ENCODE measurements around the gene ZSCAN2. TPM values are rescaled to one million over a fixed set of nuclear protein-coding genes. Genes with fewer than 3 reads are reported as not detected.

Gene ZSCAN2
- total RNA-seq, 2 donors from 2014 or later: 3.6 to 4.1 TPM

DNA sequence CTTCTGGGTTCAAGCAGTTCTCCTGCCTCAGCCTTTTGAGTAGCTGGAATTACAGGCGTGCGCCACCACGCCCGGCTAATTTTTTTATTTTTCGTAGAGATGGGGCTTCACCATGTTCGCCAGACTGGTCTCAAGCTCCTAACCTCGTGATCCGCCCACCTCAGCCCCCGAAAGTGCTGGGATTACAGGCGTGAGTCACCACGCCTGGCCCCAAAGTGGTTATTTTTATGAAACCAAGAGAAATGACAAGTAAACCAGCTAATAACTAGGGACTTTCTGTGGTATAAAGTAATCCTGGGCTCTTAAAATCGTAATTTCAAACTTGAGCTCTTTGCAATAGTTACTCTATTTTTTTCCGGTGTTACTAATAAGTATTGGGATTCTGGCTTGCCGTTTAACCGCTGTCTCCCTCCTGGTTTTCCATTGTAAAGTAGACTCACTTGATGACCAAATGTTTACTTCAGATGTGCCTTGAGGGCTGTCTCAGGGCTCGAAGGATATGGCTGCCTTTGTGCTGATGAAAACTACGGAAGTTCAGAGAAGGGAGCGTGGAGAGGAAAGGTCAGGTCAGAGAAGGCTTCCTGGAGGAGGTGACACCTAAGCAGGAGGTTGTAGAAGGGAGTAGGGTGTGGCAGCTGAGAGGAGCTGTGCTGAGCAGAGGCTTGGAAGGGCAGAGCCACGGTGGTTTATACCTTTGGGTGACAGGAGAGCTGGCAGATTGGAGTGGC is 4.2 kb downstream of the ZSCAN2 start:
- H3K27ac Mint-ChIP-seq: peak overlapping the region; percentile 92
- no peak for ATAC-seq

DNA sequence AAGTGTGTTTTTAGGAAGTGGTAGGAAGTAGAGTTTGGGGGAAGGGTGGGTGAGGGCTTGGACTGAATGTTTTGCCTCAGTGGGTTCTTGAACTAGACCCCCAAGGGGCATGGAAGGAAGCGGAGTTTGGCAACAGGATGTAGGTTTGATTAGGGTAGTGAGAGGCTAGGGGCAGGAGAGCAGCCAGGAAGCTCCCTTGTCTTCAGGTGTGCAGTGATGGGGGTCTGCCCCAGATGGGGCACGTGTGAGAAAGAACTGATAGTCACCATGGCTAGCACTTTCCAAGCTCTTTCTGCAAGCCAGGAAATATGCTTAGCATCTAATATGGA is 4.7 kb downstream of the ZSCAN2 start:
- H3K9me3 ChIP-seq (ENCODE audit: control insufficient read depth, low read length, poor library complexity, severe bottlenecking): no peaks in the 10 kb centered on the region
- peak overlapping the region; percentile 92 for H3K27ac Mint-ChIP-seq
- peak overlapping the region; percentile 88 for H3K4me3 Mint-ChIP-seq
- peaks cover 8% of the 10 kb centered on the region for H3K36me3 Mint-ChIP-seq (ENCODE audit: low read depth)
- peaks cover 55% of the 10 kb centered on the region for H3K4me1 Mint-ChIP-seq
- H3K27me3 Mint-ChIP-seq: no peaks in the 10 kb centered on the region
- no peak for DNase-seq
- ATAC-seq: no peak

More for the DNA sequence above, 4.2 kb downstream of the ZSCAN2 start:
- peak overlapping the region; percentile 88 for H3K4me3 Mint-ChIP-seq
- peaks cover 57% of the 10 kb centered on the region for H3K4me1 Mint-ChIP-seq
- DNase-seq: peak in 1 of 3 donors; percentile 16
- peaks cover 8% of the 10 kb centered on the region for H3K36me3 Mint-ChIP-seq (ENCODE audit: low read depth)
- no peaks in the 10 kb centered on the region for H3K27me3 Mint-ChIP-seq
- H3K9me3 ChIP-seq (ENCODE audit: control insufficient read depth, low read length, poor library complexity, severe bottlenecking): no peaks in the 10 kb centered on the region

DNA sequence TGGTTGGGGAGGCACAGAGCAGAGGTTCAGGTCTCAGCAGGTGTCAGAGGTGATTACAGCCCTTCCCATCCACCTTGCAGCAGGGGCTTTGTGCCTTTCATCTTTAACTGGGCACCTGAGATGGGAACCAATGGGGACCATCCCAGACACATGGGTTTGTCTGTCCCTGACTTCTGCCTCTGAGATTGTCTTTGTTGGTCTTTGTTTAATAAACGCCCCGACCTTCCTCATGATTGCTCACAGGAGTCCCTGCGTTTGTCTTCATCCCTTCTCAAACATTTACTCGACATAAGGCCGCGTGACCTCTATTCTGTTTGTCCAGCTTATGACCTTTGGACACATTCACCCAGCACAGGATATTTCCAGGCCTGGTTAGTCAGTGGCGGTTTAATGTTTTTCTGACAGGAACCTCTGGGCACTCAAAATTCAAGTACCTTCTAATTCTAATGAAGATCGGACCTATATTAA is 5.9 kb downstream of the ZSCAN2 start:
- ATAC-seq: no peak
- H3K9me3 ChIP-seq (ENCODE audit: control insufficient read depth, low read length, poor library complexity, severe bottlenecking): no peaks in the 10 kb centered on the region
- H3K27me3 Mint-ChIP-seq: no peaks in the 10 kb centered on the region
- peak overlapping the region; percentile 92 for H3K27ac Mint-ChIP-seq
- DNase-seq: no peak
- H3K4me3 Mint-ChIP-seq: no peak overlapping the region
- peaks cover 8% of the 10 kb centered on the region for H3K36me3 Mint-ChIP-seq (ENCODE audit: low read depth)
- H3K4me1 Mint-ChIP-seq: peaks cover 48% of the 10 kb centered on the region

DNA sequence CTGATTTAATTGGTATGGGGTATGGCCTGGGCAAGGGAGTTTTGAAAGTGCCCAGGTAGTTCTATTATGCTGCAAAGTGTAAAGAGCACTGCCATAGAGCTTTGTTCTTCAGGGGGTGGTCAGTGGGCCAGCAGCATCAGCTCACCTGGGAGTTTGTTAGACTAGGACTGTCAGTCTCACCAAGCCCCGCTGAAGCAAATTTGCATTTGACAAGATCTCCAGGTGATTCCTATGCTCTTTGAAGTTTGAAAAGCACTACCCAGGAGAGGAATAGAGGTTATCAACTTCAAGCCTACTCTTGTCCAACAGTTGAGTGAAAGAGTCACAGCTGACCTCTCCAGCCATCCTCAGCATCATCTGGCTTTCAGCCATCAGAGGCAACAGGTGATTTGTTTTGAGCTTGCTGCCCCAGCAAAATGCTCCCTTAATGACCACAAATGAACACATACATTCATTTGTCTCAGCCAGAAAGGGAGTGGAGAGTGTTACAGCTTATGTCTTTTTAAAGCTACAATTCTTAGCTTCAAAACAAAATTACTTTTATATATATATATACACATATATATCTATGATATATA is 8.0 kb downstream of the ZSCAN2 start:
- H3K9me3 ChIP-seq (ENCODE audit: control insufficient read depth, low read length, poor library complexity, severe bottlenecking): no peaks in the 10 kb centered on the region
- DNase-seq (no peak), ATAC-seq (no peak)
- Mint-ChIP-seq H3K27me3 (no peaks in the 10 kb centered on the region), H3K4me3 (no peak overlapping the region), H3K4me1 (peaks cover 38% of the 10 kb centered on the region), H3K36me3 (ENCODE audit: low read depth) (peaks cover 11% of the 10 kb centered on the region), H3K27ac (no peak overlapping the region)

DNA sequence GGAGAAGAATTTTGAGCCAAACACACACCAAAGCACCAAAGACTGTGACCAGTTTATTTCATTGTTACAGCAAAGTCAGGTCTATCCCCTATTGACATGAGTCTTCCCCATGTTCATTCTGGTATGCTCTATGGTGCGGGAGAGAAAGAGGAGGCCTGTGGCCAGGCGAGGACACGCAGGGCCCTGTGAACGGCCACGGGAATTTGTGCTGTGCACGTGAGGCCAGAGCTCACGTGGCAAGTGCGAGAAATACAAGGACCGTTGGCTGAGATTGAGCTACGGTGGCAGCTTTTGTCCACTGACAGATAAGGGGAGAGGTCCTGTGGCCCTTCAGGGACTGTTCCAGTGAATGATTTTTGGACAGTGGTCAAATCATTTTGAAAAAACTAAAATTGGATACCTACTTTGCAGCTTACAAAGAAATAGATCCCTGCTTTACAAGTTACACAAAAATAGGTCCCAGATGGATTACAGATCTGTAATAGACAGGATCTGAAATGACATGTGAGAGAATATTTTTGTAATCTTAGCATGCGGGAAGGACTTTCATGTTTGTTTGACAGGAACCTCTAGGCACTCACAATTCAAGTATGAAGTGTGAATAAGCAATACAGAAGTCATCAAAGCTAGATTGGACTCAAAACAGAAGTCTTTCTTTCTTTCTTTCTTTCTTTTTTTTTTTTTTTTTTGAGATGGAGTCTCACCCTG is 9.2 kb downstream of the ZSCAN2 start:
- Mint-ChIP-seq H3K27me3 (no peaks in the 10 kb centered on the region), H3K36me3 (ENCODE audit: low read depth) (peaks cover 11% of the 10 kb centered on the region), H3K4me3 (peak overlapping the region; percentile 25), H3K4me1 (peaks cover 32% of the 10 kb centered on the region), H3K27ac (no peak overlapping the region)
- H3K9me3 ChIP-seq (ENCODE audit: control insufficient read depth, low read length, poor library complexity, severe bottlenecking): no peaks in the 10 kb centered on the region
- DNase-seq: no peak
- no peak for ATAC-seq

DNA sequence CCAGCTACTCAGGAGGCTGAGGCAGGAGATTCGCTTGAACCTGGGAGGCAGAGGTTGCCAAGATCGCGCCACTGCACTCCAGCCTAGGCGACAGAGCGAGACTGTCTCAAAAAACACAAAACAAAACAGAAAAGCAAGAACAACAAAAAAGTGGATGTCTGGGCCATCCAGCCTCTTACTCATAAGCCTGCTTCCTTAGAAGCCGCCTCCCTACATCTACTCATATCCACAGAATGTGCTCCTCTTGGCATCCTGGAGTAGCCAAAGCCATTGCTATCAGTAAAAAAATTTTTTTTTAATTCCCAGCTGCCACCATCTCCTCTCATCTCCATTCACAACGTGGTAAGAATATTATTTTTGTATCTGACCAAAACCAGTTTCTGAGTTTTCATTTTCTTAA is 10.8 kb downstream of the ZSCAN2 start:
- Mint-ChIP-seq H3K27ac (peak overlapping the region; percentile 65), H3K27me3 (no peaks in the 10 kb centered on the region)
- no peak for ATAC-seq

DNA sequence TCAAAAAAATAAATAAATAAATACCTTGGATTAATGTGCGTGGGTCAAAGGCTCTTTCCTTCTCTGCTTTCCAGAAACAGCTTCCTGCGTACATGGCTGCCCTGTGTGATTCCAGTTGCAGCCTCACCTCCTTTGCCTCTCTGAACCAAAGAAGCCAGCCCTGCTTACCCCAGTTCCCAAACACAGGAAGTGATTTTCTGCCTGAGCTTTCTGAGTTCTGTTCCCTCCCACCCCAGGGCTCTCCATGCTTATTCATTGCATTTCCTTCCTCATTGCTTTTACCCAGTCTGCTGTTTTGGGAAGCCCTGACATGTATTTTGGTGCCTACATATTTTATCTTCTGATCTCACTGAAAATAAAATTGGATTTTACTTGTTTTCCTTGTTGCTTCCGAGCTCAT is 15.4 kb downstream of the ZSCAN2 start:
- Mint-ChIP-seq H3K4me3 (no peak overlapping the region), H3K27me3 (no peaks in the 10 kb centered on the region), H3K4me1 (peaks cover 9% of the 10 kb centered on the region), H3K36me3 (ENCODE audit: low read depth) (peaks cover 11% of the 10 kb centered on the region), H3K27ac (no peak overlapping the region)
- ATAC-seq: no peak
- H3K9me3 ChIP-seq (ENCODE audit: control insufficient read depth, low read length, poor library complexity, severe bottlenecking): peaks cover 3% of the 10 kb centered on the region
- DNase-seq: no peak

More for the DNA sequence above, 10.8 kb downstream of the ZSCAN2 start:
- H3K36me3 Mint-ChIP-seq (ENCODE audit: low read depth): peaks cover 9% of the 10 kb centered on the region
- peaks cover 26% of the 10 kb centered on the region for H3K4me1 Mint-ChIP-seq
- DNase-seq: no peak
- H3K9me3 ChIP-seq (ENCODE audit: control insufficient read depth, low read length, poor library complexity, severe bottlenecking): no peaks in the 10 kb centered on the region
- H3K4me3 Mint-ChIP-seq: no peak overlapping the region

DNA sequence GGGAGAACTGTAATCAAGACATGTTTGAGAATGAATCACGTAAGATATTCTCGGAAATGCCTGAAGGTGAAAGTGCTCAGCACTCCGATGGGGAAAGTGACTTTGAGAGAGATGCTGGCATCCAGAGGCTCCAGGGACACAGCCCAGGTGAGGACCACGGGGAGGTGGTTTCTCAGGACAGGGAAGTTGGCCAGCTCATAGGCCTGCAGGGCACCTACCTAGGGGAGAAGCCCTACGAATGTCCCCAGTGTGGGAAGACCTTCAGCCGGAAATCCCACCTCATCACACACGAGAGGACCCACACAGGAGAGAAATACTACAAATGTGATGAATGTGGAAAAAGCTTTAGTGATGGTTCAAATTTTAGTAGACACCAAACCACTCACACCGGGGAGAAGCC is 19.8 kb downstream of the ZSCAN2 start:
- Mint-ChIP-seq H3K4me1 (peaks cover 9% of the 10 kb centered on the region), H3K36me3 (ENCODE audit: low read depth) (peaks cover 10% of the 10 kb centered on the region), H3K27ac (no peak overlapping the region), H3K27me3 (no peaks in the 10 kb centered on the region), H3K4me3 (no peak overlapping the region)
- peaks cover 7% of the 10 kb centered on the region for H3K9me3 ChIP-seq (ENCODE audit: control insufficient read depth, low read length, poor library complexity, severe bottlenecking)
- ATAC-seq: no peak
- no peak for DNase-seq

DNA sequence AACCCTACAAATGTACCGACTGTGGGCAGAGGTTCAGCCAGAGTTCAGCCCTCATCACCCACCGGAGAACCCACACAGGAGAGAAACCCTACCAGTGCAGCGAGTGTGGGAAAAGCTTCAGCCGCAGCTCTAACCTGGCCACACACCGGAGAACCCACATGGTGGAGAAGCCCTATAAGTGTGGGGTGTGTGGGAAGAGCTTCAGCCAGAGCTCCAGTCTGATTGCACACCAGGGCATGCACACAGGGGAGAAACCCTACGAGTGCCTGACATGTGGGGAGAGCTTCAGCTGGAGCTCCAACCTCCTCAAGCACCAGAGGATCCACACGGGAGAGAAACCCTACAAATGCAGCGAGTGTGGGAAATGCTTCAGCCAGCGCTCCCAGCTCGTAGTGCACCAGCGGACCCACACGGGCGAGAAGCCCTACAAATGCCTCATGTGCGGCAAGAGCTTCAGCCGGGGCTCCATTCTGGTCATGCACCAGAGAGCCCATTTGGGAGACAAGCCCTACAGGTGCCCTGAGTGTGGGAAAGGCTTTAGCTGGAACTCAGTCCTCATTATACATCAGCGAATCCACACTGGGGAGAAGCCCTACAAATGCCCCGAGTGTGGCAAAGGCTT is 20.7 kb downstream of the ZSCAN2 start:
- H3K27ac Mint-ChIP-seq: no peak overlapping the region
- H3K4me3 Mint-ChIP-seq: no peak overlapping the region

DNA sequence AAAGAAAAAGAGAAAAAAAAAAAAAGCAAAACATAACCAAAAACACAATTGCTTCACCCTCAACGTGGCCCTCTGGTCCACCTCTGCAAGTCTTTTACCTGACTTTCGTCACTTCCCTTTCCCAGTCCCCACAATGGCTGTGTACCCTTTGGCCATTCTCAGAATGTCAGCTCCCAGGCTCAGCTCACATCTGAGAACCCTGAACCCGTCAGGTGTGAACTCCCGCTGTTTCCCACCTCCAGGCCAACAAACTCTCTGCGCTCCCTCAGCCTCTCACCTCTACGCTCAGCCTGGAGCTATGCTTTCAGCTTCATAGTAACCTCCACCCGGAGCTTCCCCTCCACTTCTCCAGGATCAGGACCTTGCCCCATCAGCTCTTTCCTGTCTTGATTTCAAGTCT is 23.6 kb downstream of the ZSCAN2 start:
- H3K4me1 Mint-ChIP-seq: peaks cover 5% of the 10 kb centered on the region
- ATAC-seq: no peak
- H3K9me3 ChIP-seq (ENCODE audit: control insufficient read depth, low read length, poor library complexity, severe bottlenecking): peaks cover 7% of the 10 kb centered on the region
- H3K27ac Mint-ChIP-seq: no peak overlapping the region
- peaks cover 9% of the 10 kb centered on the region for H3K36me3 Mint-ChIP-seq (ENCODE audit: low read depth)
- no peak for DNase-seq
- no peak overlapping the region for H3K4me3 Mint-ChIP-seq
- H3K27me3 Mint-ChIP-seq: no peaks in the 10 kb centered on the region

More for the DNA sequence above, 20.7 kb downstream of the ZSCAN2 start:
- peaks cover 9% of the 10 kb centered on the region for H3K36me3 Mint-ChIP-seq (ENCODE audit: low read depth)
- peaks cover 7% of the 10 kb centered on the region for H3K9me3 ChIP-seq (ENCODE audit: control insufficient read depth, low read length, poor library complexity, severe bottlenecking)
- DNase-seq: no peak
- ATAC-seq: no peak
- H3K27me3 Mint-ChIP-seq: no peaks in the 10 kb centered on the region
- peaks cover 6% of the 10 kb centered on the region for H3K4me1 Mint-ChIP-seq

DNA sequence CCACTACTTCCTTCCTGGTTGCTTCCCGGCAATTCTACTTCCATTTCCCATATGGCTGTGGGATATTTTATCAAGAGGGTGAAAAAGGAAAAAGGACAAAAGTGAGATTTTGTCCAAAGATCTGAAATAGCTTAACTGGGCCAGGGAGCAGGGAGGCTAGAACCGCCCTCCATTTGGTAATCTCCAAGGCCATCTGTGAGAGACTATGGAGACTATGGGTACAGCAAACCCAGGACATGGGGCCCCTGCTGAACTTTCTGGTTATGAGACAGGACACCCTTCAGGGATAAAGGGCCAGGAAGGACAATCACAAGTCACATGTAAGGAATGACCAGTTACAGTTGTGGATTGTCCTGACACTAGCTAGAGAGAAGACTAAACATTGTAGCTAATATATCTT is 24.3 kb downstream of the ZSCAN2 start:
- DNase-seq: no peak
- Mint-ChIP-seq H3K27ac (no peak overlapping the region), H3K4me1 (peaks cover 5% of the 10 kb centered on the region), H3K36me3 (ENCODE audit: low read depth) (peaks cover 9% of the 10 kb centered on the region), H3K27me3 (no peaks in the 10 kb centered on the region), H3K4me3 (no peak overlapping the region)
- ATAC-seq: no peak
- H3K9me3 ChIP-seq (ENCODE audit: control insufficient read depth, low read length, poor library complexity, severe bottlenecking): peaks cover 7% of the 10 kb centered on the region

DNA sequence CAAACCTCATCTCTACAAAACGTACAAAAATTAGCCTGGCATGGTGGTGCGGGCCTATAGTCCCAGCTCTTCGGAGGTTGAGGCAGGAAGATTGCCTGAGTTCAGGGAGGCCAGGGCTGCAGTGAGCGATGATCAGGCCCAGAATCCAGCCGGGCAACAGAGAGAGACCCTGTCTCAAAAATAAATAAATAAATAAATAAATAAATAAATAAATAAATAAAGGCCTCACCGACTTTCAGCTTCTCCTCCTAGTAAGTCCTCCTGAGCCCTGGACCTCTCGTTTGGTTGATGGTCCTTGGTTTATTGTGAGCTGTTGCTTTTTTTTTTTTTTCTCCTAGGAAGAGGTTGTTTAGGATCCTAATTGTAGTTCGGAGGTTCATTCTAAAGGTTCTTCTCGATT is 28.2 kb downstream of the ZSCAN2 start:
- no peaks in the 10 kb centered on the region for H3K9me3 ChIP-seq (ENCODE audit: control insufficient read depth, low read length, poor library complexity, severe bottlenecking)
- Mint-ChIP-seq H3K4me3 (no peak overlapping the region), H3K27me3 (no peaks in the 10 kb centered on the region), H3K36me3 (ENCODE audit: low read depth) (peaks cover 4% of the 10 kb centered on the region), H3K27ac (no peak overlapping the region), H3K4me1 (peaks cover 22% of the 10 kb centered on the region)
- DNase-seq: no peak
- no peak for ATAC-seq

DNA sequence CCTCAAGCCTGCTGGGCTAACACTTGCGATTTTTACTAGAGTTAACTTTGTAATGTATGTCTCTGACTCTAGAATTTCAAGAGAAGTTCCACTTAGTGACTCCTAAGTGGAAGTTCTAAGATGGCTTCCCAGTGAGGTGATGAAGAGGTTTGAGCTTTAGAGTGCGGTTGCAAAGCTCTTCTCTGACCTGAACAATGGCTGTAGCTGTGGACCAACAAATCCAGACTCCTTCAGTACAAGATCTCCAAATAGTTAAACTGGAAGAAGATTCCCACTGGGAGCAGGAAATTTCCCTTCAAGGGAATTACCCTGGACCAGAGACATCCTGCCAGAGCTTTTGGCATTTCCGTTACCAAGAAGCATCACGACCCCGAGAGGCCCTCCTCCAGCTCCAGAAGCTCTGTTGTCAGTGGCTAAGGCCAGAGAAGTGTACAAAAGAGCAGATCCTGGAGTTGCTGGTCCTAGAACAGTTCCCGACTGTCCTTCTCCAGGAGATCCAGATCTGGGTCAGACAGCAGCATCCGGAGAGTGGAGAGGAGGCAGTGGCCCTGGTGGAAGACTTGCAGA is 31.0 kb downstream of the ZSCAN2 start:
- ATAC-seq: peak; percentile 0
- peak overlapping the region; percentile 96 for H3K27ac Mint-ChIP-seq
- peaks cover 30% of the 10 kb centered on the region for H3K4me1 Mint-ChIP-seq
- no peaks in the 10 kb centered on the region for H3K9me3 ChIP-seq (ENCODE audit: control insufficient read depth, low read length, poor library complexity, severe bottlenecking)
- no peaks in the 10 kb centered on the region for H3K27me3 Mint-ChIP-seq
- H3K36me3 Mint-ChIP-seq (ENCODE audit: low read depth): no peaks in the 10 kb centered on the region
- no peak for DNase-seq
- H3K4me3 Mint-ChIP-seq: peak overlapping the region; percentile 91
